Neural cell (in vitro differentiated cells): ENCODE measurements around the gene DMC1. TPM values are rescaled to one million over a fixed set of nuclear protein-coding genes. Genes with fewer than 3 reads are reported as not detected.

Experiments used
- H2AFZ ChIP-seq: fragments of 200-600, 300-800 bp; sonication (generic), shearing (Covaris generic); 2 replicates; pipeline ENCODE4 v1.6.0; 2014; ENCODE audit warnings: low read depth, mild to moderate bottlenecking, antibody characterized with exemption, low read length, moderate library complexity
- H3F3A ChIP-seq: fragments of 200-600 bp; shearing (Covaris generic); 2 replicates; pipeline ENCODE4 v1.6.1; 2016; ENCODE audit warnings: mild to moderate bottlenecking, moderate library complexity, mixed read lengths, antibody characterized with exemption, low read length; ENCODE audit not compliant: insufficient read depth, poor library complexity, severe bottlenecking
- H3K27ac ChIP-seq: fragments of 200-600, 300-800 bp; sonication (generic), shearing (Covaris generic); 2 replicates; pipeline ENCODE4 v1.5.1; 2014; ENCODE audit warnings: mild to moderate bottlenecking, low read length, moderate library complexity
- H3K27me3 ChIP-seq: fragments of 300-800, 200-600 bp; sonication (generic), shearing (Covaris generic); 2 replicates; pipeline ENCODE4 v1.6.0; 2014; ENCODE audit warnings: mild to moderate bottlenecking, low read depth, low read length, moderate library complexity; ENCODE audit not compliant: insufficient read depth
- H3K36me3 ChIP-seq: fragments of 300-800, 200-600 bp; sonication (generic), shearing (Covaris generic); 2 replicates; pipeline ENCODE4 v1.5.1; 2014; ENCODE audit warnings: mild to moderate bottlenecking, antibody characterized with exemption, low read length, moderate library complexity; ENCODE audit not compliant: insufficient read depth
- H3K4me2 ChIP-seq: fragments of 300-800, 200-600 bp; sonication (generic), shearing (Covaris generic); 2 replicates; pipeline ENCODE4 v1.6.0; 2014; ENCODE audit warnings: mild to moderate bottlenecking, low read length
- H3K4me3 ChIP-seq: fragments of 300-800, 200-600 bp; sonication (generic), shearing (Covaris generic); 2 replicates; pipeline ENCODE4 v1.5.1; 2014; ENCODE audit warnings: mild to moderate bottlenecking, low read length, moderate library complexity
- H3K79me2 ChIP-seq: fragments of 200-600 bp; shearing (Covaris generic); replicated peaks from 2 replicates; pipeline ENCODE4 v1.6.0; 2014; ENCODE audit warnings: mild to moderate bottlenecking, low read length, moderate library complexity; ENCODE audit not compliant: insufficient read depth
- H3K9ac ChIP-seq: fragments of 300-800, 200-600 bp; sonication (generic), shearing (Covaris generic); 2 replicates; pipeline ENCODE4 v1.6.1; 2016; ENCODE audit warnings: mild to moderate bottlenecking, low read length, mixed read lengths
- H3K9me2 ChIP-seq: fragments of 200-600 bp; shearing (Covaris generic); 2 replicates; pipeline ENCODE4 v1.6.1; 2016; ENCODE audit warnings: mild to moderate bottlenecking, low read length, mixed read lengths; ENCODE audit not compliant: insufficient read depth
- H3K9me3 ChIP-seq: fragments of 200-600, 300-800 bp; sonication (generic), shearing (Covaris generic); 2 replicates; pipeline ENCODE4 v1.6.1; 2016; ENCODE audit warnings: mild to moderate bottlenecking, mixed run types, low read length, moderate library complexity, mixed read lengths
- H4K20me1 ChIP-seq: fragments of 200-600 bp; shearing (Covaris generic); 2 replicates; pipeline ENCODE4 v1.6.1; 2016; ENCODE audit warnings: mild to moderate bottlenecking, mixed run types; ENCODE audit not compliant: insufficient read depth
- EZH2 ChIP-seq: fragments of 200-600, 300-800 bp; shearing (Covaris generic), sonication (generic); IDR thresholded peaks from 2 replicates; pipeline ENCODE4 v1.6.1; 2014; ENCODE audit warnings: antibody characterized with exemption, low read length, borderline replicate concordance, mild to moderate bottlenecking; ENCODE audit not compliant: insufficient read depth, poor library complexity, severe bottlenecking
- MXI1 ChIP-seq: fragments of 450-650 bp; conservative IDR thresholded peaks from 2 replicates; pipeline ENCODE4 v1.6.1; 2014; ENCODE audit warnings: antibody characterized with exemption, mild to moderate bottlenecking; ENCODE audit not compliant: poor library complexity, severe bottlenecking
- POLR2AphosphoS5 ChIP-seq: IDR thresholded peaks from 2 replicates; pipeline ENCODE4 v1.6.1; 2012
- TAF1 ChIP-seq: IDR thresholded peaks from 2 replicates; pipeline ENCODE4 v1.6.1; 2012; ENCODE audit warnings: low read depth
- polyA plus RNA-seq: library from polyadenylated mRNA; depleted of rRNA; stranded (reverse); fragments of >200 nt; gene quantifications from 2 replicates; pipeline ENCODE4 v1.2.3, GENCODE V29; 2014
- TF ChIP-seq, protein P1 (sequence below): IDR thresholded peaks from 2 replicates; pipeline ENCODE4 v1.6.1; 2012; ENCODE audit warnings: borderline replicate concordance

Gene DMC1
- polyA plus RNA-seq, 1 donor from 2014 or later, result not detected

DNA sequence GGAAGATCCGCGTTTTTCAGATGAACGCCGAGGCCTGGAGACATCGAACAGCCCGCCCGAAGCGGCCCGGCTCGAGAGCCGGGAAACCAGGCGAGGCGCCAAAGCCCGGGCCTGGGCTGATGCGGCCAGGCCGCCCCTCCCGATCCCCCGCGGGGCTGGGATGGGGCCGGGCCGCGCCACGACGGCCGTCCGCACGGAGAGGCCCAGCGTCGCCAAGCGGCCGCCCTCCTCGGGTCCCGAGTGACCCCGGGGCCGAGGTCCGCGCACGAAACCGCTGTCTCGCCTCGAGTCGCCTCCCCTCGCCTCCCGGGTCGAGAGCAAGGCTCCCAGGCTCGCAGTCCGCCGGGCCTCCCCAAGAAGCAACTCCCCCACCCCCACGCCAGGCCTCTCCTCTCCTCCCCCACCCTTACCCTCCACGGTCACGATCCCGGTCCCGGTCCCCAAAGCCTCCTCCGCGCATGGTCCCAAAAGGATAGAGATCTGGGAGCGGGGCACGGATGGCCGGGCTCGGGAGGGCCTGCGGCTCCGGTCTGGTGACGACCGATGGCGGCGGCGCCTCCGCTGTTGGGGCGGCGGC lies 64.4 kb downstream of the DMC1 start:
- Histone ChIP-seq H3K9me3 (no peaks in the 10 kb centered on the region), H3K4me3 (peak overlapping the region; percentile 91), H3K36me3 (no peaks in the 10 kb centered on the region), H3K4me2 (peak overlapping the region; percentile 98), H3K27me3 (no peaks in the 10 kb centered on the region), H3K27ac (peak overlapping the region; percentile 99), H3K9me2 (no peaks in the 10 kb centered on the region), H3K79me2 (peaks cover 50% of the 10 kb centered on the region), H3F3A (peaks cover 7% of the 10 kb centered on the region), H4K20me1 (peaks cover 37% of the 10 kb centered on the region), H3K9ac (peak overlapping the region; percentile 100), H2AFZ (peak overlapping the region; percentile 83)
- TF ChIP-seq, protein P1, sequence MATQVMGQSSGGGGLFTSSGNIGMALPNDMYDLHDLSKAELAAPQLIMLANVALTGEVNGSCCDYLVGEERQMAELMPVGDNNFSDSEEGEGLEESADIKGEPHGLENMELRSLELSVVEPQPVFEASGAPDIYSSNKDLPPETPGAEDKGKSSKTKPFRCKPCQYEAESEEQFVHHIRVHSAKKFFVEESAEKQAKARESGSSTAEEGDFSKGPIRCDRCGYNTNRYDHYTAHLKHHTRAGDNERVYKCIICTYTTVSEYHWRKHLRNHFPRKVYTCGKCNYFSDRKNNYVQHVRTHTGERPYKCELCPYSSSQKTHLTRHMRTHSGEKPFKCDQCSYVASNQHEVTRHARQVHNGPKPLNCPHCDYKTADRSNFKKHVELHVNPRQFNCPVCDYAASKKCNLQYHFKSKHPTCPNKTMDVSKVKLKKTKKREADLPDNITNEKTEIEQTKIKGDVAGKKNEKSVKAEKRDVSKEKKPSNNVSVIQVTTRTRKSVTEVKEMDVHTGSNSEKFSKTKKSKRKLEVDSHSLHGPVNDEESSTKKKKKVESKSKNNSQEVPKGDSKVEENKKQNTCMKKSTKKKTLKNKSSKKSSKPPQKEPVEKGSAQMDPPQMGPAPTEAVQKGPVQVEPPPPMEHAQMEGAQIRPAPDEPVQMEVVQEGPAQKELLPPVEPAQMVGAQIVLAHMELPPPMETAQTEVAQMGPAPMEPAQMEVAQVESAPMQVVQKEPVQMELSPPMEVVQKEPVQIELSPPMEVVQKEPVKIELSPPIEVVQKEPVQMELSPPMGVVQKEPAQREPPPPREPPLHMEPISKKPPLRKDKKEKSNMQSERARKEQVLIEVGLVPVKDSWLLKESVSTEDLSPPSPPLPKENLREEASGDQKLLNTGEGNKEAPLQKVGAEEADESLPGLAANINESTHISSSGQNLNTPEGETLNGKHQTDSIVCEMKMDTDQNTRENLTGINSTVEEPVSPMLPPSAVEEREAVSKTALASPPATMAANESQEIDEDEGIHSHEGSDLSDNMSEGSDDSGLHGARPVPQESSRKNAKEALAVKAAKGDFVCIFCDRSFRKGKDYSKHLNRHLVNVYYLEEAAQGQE, result no peak
- no peak for TF ChIP-seq TAF1
- no peak for TF ChIP-seq EZH2

DNA sequence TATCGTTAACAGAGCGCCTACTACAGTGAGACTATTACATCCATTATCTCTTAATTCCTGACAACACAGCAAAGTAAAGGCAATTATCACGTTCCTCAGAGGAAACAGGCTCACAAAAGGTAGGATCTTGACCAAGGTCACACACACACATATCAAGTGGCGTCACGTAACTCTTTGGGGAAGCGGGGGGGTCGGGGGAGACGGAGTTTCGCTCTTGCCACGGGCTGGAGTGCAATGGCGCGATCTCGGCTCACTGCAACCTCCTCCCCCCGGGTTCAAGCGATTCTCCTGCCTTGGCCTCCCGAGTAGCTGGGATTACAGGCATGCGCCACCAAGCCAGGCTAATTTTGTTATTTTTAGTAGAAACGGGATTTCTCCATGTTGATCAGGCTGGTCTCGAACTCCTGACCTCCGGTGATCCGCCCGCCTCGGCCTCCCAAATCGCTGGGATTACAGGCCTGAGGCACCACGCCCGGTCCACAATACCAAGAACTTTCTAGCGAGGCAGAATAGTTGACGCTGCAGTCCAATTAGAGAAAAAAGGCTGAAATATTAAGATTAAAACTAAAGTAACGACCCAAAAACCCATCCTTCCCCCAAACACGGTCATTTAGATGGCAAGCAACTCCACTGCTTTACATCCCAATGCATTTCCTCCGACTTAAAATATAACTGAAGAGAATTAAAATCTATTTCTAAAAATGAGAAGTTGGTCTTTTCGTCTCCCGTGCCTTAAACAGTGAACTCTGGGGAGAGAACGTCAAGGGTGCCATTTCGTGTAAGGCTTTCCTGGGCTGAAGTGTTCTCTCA lies 65.0 kb downstream of the DMC1 start:
- Histone ChIP-seq H3K36me3 (no peaks in the 10 kb centered on the region), H3K9me3 (no peaks in the 10 kb centered on the region), H3K27ac (peak overlapping the region; percentile 99), H4K20me1 (peaks cover 37% of the 10 kb centered on the region), H3K4me3 (peak overlapping the region; percentile 91), H3K9ac (peak overlapping the region; percentile 100), H3K27me3 (no peaks in the 10 kb centered on the region), H3F3A (peaks cover 7% of the 10 kb centered on the region), H2AFZ (no peak overlapping the region), H3K9me2 (no peaks in the 10 kb centered on the region), H3K4me2 (peak overlapping the region; percentile 98), H3K79me2 (peaks cover 54% of the 10 kb centered on the region)
- TF ChIP-seq, protein P1, result no peak
- TF ChIP-seq MXI1, result peak; percentile 33
- TF ChIP-seq POLR2AphosphoS5, result no peak
